HG03159 (cell line): ENCODE results near the gene CCDC66.
A peak's percentile ranks its signal among the peaks of the same experiment; 100 is the strongest.

Experiments
- ATAC-seq: cut with Tn5 transposase; IDR thresholded peaks from one replicate; pipeline ENCODE4 v1.9.1; 2021; ENCODE audit warnings: mild to moderate bottlenecking, moderate library complexity; ENCODE audit not compliant: unreplicated experiment

The CCDC66 gene

DNA sequence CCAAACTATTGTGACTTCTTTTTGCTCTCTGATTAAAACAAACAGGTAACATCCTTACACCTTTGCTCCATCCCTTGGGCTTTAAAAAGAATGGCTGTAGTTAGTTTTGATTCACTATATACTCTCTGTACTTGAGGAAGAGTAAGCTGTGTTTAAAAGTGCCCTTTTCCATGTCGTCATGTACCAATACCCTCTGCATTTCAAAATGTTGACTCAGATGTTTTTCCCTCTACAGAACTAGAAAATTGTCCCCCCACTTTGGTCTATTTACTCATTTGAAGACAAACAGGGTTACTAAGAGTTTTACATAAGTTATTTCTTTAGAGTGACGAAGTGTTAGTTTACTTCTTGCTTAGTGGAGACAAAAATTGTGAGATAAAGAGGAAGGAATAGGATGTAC is 63.4 kb downstream of the CCDC66 start:
- no peak for ATAC-seq

GRCh38 chr3:56621681-56622080 is 64.7 kb downstream of the CCDC66 start:
- ATAC-seq: no peak

DNA sequence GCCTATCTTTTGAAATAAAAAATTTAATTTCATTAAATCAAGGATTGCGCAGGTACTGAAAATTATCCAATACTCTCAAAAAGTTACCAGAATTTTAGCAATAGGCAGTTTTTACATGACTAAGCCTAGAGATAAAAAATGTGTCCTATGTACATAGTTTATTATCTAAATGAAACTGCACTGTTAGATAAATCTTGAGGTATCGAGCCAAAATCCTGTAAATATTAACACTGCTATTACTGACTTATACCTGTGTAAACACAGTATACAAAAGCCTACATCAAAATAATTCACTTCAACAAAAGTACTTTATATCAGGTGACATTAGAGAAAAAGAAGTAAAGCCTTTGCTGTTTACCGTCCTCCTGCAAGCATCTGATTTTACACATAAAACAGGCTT is 65.4 kb downstream of the CCDC66 start:
- no peak for ATAC-seq

DNA sequence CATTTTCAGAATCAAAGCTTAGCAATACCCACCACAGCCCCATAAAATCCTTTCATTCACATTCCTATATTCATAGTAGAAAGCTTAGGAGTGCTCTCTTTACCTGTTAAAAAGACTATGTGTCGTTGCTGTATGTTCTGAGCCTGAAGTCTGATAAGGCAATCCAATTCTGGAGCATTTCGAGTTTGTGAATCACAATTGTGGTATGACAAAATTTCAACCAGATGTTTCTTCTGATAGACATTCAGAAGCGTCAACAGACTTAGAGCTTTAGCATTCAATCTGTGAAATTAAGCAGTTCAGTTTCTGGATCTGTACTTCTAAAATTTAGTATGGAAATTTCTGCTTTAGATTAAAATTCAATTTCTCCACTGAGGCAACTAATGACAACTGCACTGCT is 67.8 kb downstream of the CCDC66 start:
- ATAC-seq: no peak

- peak; percentile 60 for ATAC-seq
These were observed 72.1 kb downstream of the CCDC66 start for GRCh38 chr3:56629047-56629446.

DNA sequence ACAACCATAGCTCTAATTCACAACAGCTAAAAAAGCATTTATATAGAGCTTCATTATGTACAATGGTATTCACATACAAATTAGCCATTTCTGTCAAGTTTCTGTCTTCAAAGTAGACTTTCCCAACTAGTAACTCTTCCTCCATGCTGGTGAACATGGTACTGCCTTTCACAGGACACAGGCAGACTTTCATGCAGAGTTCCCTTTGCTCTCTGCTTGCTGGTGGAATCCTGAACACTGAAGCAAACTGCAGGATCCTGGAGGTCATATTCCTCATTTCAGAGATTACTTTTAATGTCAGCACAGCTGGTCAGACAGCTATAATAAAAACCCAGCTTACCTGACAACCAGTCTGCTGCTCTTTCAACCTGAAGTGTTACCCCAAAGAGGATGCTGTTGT is 72.5 kb downstream of the CCDC66 start:
- ATAC-seq: no peak

DNA sequence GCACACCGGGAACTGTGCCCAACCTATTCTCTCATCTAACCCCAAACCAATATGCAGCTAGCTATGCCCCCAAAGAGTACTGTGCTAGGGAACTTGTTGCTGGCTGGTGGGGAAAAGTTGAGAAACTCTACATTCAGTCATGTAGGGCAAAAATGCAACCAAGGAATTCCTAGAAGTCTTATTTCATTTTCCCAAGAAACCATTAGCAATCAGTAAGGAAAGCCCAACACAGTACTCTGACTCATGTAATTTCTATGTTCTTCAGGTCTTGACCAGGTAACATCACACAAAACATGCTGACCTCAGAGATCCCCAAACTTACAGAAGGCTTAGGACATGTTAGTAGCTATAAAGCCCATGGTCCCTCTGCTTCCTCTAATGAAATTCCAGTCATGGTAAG is 74.0 kb downstream of the CCDC66 start:
- ATAC-seq: no peak

DNA sequence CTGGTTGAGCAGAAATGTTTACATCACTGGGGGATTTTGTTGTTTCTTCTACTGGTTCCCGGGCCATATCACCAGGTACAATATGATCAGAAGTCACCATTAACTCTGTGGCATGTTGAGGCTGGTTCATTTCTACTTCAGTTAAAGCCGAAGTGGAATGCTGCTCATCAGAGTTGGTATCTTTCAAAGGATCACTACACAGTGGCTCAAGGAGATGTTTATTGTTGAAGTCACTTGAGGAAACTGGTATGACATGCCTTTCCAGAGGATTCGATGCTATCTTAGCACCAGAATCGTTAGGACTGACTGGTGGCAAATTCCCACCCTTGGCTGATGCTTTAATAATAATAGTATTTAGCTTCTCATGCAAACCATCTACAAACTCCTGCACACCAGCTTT is 76.2 kb downstream of the CCDC66 start:
- ATAC-seq: no peak

GRCh38 chr3:56633602-56634535 is 76.9 kb downstream of the CCDC66 start:
- ATAC-seq: no peak

DNA sequence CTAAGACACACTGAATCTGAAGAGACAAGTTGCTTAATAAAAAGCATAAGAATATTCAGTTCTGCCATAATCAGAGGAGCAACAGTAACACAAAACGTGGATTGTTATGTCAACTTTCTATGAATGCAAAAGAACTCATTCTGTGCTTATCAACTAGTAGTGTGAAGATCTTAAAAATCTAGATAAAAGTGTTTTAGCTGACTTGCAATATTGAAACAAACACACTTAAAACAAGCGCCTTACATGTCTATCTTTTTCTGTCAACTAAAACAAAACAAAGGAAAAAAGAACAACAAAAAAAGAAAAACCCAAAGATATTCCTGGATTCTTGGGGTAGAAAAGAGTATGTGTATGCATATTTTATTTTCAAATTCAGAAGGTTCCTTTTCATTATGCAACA is 88.4 kb downstream of the CCDC66 start:
- ATAC-seq: no peak

DNA sequence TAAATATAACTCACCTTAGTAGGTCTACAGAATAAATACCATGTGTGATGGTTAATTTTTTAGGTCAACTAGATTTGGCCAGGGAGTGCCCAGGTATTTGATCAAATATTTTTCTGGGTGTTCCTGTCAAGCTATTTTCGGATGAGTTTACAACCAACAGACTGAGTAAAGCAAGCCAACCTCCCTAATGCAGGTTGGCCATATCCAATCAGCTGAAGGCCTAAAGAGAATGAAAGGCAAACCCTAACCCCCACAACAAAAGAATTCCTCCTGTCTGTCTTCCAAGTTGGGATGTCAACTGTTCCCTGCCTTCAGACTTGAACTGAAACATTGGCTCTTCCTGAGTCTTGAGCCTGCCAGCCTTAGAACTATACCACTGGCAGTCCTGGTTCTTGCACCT is 97.5 kb downstream of the CCDC66 start:
- ATAC-seq: no peak

- ATAC-seq: no peak
These were observed 98.7 kb downstream of the CCDC66 start for GRCh38 chr3:56655709-56656108.

DNA sequence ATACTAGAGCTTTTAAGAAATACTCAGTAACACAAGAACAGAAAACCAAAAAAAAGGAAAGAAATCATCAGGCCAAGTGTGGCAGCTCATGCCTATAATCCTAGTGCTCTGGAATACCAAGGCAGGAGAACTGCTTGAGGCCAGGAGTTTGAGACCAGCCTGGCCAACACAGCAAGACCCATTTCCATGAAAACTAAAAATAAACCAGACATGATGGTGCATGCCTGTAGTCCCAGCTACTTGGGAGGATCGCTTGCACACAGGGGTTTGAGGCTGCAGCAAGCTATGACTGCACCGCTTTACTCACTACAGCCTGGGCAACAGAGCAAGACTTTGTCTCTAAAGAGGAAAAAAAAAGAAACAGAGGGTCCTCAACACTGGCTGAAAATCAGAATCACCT is 107.8 kb downstream of the CCDC66 start:
- no peak for ATAC-seq

DNA sequence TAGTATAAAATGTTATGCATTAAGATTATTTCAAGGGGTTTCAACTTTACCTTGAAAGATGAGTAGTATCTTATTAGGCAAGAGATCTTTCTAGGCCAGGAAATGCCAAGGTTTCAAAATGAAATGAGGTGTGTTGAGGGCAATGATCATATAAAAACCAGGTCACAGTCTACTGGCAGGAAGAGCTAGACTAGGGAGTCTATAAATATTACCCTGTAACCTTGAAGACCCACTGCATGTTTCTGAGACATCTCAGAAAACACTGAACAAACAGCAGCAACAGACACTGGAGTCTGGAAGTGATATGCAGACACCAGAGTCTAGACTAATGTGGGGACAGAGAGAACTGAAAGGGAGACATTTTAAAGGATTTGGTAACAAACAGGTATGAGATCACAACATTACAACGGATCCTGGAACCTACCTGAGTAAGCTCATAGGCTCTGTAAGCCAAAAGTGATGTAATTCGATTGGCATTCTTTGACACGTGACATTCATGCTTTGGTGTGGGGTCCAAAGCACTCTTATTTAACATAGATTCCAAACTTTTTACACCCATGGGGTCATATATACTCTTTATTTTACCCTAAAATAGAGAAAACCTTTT is 111.1 kb downstream of the CCDC66 start:
- ATAC-seq: no peak
